KOPT-K1 (cell line): ENCODE data around the gene DOCK2.

Source experiments
- H3K27ac ChIP-seq: fragments of 200-600 bp; sonication (generic); 2 replicates; pipeline ENCODE4 v1.5.1; 2016; ENCODE audit warnings: antibody characterized with exemption, mild to moderate bottlenecking, low read depth, low read length; ENCODE audit not compliant: poor library complexity, severe bottlenecking
- H3K36me3 ChIP-seq: fragments of 200-600 bp; sonication (generic); 2 replicates; pipeline ENCODE4 v1.5.1; 2017; ENCODE audit warnings: antibody characterized with exemption, mild to moderate bottlenecking, low read length, moderate library complexity; ENCODE audit not compliant: insufficient read depth
- H3K9me3 ChIP-seq: fragments of 200-600 bp; sonication (generic); 2 replicates; pipeline ENCODE4 v1.5.1; 2017; ENCODE audit warnings: antibody characterized with exemption, low read length, mild to moderate bottlenecking; ENCODE audit not compliant: insufficient read depth, poor library complexity, severe bottlenecking

The DOCK2 gene

GRCh38 chr5:169886033-169886432, 249.0 kb downstream of the DOCK2 start:
- H3K27ac ChIP-seq = no peak overlapping the region
- H3K9me3 ChIP-seq = no peaks in the 10 kb centered on the region
- H3K36me3 ChIP-seq = peaks cover 40% of the 10 kb centered on the region

DNA sequence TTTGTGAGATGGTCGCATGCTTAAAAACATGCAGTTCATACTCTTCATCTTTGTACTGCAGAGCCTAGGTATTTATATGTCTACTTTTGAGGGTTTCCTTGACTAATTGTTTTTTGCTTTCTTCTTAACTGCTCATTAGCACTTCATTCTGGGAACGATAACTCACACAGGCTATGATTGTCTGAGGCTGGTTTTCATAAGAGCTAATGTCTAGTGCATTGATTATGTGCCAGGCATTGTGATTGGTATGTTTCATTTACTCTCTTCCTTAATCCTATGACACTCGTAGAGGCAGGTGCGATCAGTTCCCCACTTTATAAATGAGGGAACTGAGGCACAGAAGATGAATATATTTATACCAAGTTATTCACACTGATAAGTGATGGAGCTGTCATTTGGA, 249.6 kb downstream of the DOCK2 start:
- no peak overlapping the region for H3K27ac ChIP-seq
- H3K9me3 ChIP-seq = no peaks in the 10 kb centered on the region
- H3K36me3 ChIP-seq = peaks cover 35% of the 10 kb centered on the region

DNA sequence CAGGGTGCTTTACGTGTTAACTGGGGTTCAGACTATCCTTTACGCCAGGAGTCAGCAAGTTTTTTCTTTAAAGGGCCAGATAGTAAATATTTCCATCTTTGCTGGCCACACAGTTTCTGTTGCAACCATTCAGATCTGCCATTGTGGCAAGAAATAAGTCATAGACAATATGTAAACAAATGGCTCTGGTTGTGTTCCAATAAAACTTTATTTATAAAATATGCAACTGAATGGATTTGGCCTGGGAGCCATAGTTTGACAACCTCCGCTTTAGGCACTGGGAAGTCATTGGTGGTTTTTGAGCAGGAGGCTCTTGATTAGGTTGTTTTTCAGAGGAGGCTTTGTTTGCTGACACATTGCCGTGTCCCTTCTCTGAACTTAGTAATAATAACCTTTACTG, 252.5 kb downstream of the DOCK2 start:
- no peaks in the 10 kb centered on the region for H3K9me3 ChIP-seq
- H3K27ac ChIP-seq = no peak overlapping the region
- peaks cover 36% of the 10 kb centered on the region for H3K36me3 ChIP-seq

- H3K9me3 ChIP-seq = no peaks in the 10 kb centered on the region
- H3K36me3 ChIP-seq = peaks cover 52% of the 10 kb centered on the region
- H3K27ac ChIP-seq = no peak overlapping the region
Observed at GRCh38 chr5:169893010-169893409, 255.9 kb downstream of the DOCK2 start.

DNA sequence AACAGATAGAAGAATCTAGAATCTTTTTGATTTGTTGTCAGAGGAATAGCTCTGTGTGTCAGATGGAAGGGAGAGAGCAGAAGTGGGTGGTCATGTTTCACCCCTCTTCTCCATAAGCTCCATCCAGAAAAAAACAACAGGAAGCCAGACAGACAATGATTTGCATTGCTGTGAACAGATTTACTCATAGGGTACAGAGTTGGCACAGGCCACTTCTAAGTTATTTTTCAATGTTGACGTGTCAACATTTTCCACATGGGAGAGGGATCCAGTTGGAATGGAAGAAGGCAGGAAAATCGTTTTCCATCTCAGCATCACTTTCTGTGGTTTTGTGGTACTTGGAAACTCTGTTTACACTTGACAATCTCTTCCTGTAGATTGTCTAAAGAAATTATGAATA, 256.5 kb downstream of the DOCK2 start:
- H3K36me3 ChIP-seq = peaks cover 58% of the 10 kb centered on the region
- H3K9me3 ChIP-seq = no peaks in the 10 kb centered on the region

DNA sequence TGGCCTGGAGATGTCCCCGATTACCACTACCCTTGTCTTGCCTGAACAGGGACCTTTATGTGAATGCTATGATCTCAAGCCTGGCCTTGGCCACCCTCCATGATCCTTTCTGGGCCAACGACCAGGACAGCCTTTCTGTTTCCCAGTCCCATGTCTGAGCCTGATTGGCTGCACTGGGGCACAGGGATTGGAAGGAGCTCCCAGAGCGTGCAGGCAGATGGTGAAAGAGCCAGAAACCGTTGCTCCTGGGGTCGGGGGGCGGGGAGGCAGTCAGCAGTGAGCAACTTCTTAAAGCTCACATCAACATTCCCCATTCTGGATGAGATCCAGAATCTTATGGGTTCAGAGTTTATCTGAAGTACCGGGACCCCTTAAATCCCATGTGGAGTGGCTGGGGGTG, 258.9 kb downstream of the DOCK2 start:
- H3K27ac ChIP-seq = no peak overlapping the region
- peaks cover 81% of the 10 kb centered on the region for H3K36me3 ChIP-seq
- H3K9me3 ChIP-seq = no peaks in the 10 kb centered on the region

More for the DNA sequence above, 256.5 kb downstream of the DOCK2 start:
- H3K27ac ChIP-seq = no peak overlapping the region

DNA sequence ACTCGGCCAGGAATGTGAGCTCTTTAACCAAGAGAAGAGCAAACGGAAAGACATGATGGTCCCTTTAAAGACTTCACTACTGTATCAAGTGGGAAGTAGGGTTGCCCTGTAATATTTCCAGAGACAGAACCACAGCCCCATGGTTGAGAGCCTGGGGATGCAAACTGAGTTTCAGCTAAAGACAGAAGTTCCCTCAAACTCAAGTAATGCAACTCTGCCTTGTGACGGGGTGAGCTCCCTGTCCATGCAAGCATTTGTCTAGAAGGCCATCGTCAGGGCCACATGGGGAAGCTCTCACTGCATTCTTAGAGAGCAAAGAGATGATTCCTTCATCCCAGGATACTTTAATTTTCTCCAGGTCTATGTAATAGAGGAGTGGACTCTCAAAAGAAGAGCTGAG, 260.4 kb downstream of the DOCK2 start:
- Histone ChIP-seq H3K9me3 (no peaks in the 10 kb centered on the region), H3K27ac (no peak overlapping the region), H3K36me3 (peaks cover 88% of the 10 kb centered on the region)

GRCh38 chr5:169901896-169902295, 264.8 kb downstream of the DOCK2 start:
- no peaks in the 10 kb centered on the region for H3K9me3 ChIP-seq
- no peak overlapping the region for H3K27ac ChIP-seq
- H3K36me3 ChIP-seq = peaks cover 50% of the 10 kb centered on the region

DNA sequence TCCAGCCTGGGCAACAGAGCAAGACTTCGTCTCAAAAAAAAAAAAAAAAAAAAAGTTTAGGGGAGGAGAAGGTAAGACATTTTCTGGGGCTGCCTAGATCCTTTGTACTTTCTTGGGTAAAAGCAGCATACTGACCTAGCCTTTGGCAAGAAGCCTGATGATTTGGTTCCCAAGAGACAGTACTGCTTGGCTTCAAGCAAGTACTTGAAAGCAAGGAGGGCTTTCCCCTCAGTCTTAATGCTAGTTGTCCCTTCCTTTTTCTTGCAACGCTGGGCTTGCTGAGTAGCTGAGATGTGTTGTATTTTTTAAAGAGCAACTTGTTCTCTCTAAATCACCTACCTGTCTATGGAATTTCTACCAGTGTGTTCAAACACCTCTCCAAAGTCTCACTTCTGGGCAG, 267.0 kb downstream of the DOCK2 start:
- Histone ChIP-seq H3K9me3 (no peaks in the 10 kb centered on the region), H3K36me3 (peaks cover 38% of the 10 kb centered on the region), H3K27ac (no peak overlapping the region)

GRCh38 chr5:169904508-169904907, 267.4 kb downstream of the DOCK2 start:
- no peaks in the 10 kb centered on the region for H3K9me3 ChIP-seq
- H3K36me3 ChIP-seq = peaks cover 33% of the 10 kb centered on the region
- H3K27ac ChIP-seq = no peak overlapping the region

DNA sequence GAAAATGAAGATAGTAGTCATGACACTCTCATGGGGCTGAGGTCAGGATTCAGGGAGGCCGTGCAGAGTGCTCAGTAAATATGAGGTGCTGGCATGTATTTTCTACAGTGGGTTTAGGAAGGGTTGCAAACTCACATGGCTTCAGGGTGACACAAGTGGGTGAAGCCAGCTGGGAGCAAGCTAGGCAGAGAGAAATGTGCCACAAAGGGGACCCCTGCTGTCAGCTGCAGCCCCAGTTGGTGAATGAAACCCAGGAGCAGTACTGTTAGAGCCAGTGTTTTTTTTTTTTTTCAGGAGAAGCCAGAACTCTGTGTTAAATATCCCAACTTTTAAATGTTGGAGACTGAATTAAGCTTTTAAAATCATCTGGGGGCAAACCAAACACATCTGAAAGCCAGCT, 267.9 kb downstream of the DOCK2 start:
- peaks cover 31% of the 10 kb centered on the region for H3K36me3 ChIP-seq

GRCh38 chr5:169906745-169907649, 269.9 kb downstream of the DOCK2 start:
- H3K9me3 ChIP-seq = no peaks in the 10 kb centered on the region
- H3K36me3 ChIP-seq = peaks cover 20% of the 10 kb centered on the region
- H3K27ac ChIP-seq = no peak overlapping the region

More for the DNA sequence above, 267.9 kb downstream of the DOCK2 start:
- no peaks in the 10 kb centered on the region for H3K9me3 ChIP-seq
- H3K27ac ChIP-seq = no peak overlapping the region

DNA sequence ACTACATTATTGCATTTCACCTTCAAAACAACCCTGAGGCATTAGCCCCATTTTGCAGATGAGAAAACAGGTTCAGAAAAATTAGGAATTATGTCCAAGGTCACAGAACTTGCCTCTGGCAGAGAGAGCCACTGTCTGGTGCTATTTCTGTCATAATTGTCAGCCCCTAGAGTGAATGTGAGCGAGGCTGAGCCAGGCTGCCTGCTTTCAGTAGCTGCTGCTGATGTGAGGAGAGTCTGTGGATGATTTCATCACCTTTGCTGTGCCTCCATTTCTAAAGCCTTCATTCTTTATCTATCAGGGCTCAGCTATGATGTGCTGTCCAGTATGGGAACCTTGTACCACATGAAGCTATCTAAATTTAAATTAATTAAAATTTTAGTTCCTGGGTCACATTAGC, 271.8 kb downstream of the DOCK2 start:
- peaks cover 19% of the 10 kb centered on the region for H3K36me3 ChIP-seq
- H3K9me3 ChIP-seq = no peaks in the 10 kb centered on the region
- no peak overlapping the region for H3K27ac ChIP-seq

GRCh38 chr5:169909945-169910344, 272.9 kb downstream of the DOCK2 start:
- H3K9me3 ChIP-seq = no peaks in the 10 kb centered on the region
- peaks cover 19% of the 10 kb centered on the region for H3K36me3 ChIP-seq
- no peak overlapping the region for H3K27ac ChIP-seq

- Histone ChIP-seq H3K36me3 (peaks cover 19% of the 10 kb centered on the region), H3K9me3 (no peaks in the 10 kb centered on the region), H3K27ac (no peak overlapping the region)
Observed at GRCh38 chr5:169910393-169910792, 273.3 kb downstream of the DOCK2 start.
